ENCODE measurements around the gene UGT8. TPM values are rescaled to one million over a fixed set of nuclear protein-coding genes. Genes with fewer than 3 reads are reported as not detected.

The UGT8 gene, protein sequence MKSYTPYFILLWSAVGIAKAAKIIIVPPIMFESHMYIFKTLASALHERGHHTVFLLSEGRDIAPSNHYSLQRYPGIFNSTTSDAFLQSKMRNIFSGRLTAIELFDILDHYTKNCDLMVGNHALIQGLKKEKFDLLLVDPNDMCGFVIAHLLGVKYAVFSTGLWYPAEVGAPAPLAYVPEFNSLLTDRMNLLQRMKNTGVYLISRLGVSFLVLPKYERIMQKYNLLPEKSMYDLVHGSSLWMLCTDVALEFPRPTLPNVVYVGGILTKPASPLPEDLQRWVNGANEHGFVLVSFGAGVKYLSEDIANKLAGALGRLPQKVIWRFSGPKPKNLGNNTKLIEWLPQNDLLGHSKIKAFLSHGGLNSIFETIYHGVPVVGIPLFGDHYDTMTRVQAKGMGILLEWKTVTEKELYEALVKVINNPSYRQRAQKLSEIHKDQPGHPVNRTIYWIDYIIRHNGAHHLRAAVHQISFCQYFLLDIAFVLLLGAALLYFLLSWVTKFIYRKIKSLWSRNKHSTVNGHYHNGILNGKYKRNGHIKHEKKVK
- total RNA-seq, result 1 to 10 TPM in 3 of 4 donors, under 1 TPM in 1; 0.73 to 2.6 (median 1.7) TPM

DNA sequence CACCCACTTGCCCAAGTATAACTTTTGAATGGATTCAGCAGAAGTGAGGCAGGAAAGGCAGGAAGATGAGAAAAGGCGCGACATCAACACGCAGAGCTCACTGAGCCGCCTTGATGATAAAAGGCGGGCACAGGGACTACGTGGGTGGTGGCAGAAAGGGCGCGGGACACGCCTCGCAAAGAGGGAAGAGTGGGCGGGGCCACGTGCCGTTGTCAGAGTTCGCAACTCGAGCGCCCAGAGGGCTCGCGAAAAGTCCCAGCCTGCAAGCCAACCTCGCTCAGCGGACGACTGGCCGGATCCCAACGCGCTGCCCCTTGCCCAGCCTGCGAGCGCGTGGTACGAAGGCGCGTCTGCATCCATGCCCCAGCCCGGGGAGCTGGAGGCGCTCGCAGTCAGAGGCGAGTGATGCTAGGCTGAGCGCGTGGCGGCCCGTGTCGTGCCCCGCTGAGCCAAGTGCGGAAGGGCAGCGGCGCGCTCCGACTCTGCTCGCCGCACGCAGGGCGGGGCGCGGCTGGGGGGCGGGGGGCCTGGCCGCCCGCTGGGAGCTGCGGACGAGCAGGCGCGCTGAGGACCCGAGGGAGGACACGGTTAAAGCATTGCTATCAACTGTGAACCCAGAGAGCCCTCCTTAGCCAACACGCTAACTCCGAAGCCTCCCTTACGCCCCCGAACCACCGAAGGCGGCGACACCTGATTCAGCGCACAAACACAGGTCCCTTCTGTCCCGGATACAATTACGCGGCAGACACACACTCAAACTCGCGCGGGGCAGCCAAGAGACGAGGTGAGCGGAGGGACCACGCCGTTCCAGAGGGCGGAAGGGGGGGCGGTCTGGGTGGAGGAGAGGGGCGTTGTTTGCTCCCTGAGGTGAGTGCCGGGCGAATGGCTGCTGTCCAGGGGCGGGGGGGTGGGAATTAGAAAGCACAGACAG, at the start of gene UGT8:
Gene UGT8 (plus strand): TSS at position 617 of the 931 bp plus-strand sequence. CDS start 24,074 bp downstream, outside the sequence.
- H3K27ac ChIP-seq, result no peak within 1 kb of the TSS
- H3K4me3 ChIP-seq, result peak within 1 kb of the TSS; percentile 50
- TF ChIP-seq POLR2A (IDR thresholded peaks at IDR 0.05), result no peak
- TF ChIP-seq EP300 (IDR thresholded peaks at IDR 0.05), result no peak
- TF ChIP-seq, protein P1, sequence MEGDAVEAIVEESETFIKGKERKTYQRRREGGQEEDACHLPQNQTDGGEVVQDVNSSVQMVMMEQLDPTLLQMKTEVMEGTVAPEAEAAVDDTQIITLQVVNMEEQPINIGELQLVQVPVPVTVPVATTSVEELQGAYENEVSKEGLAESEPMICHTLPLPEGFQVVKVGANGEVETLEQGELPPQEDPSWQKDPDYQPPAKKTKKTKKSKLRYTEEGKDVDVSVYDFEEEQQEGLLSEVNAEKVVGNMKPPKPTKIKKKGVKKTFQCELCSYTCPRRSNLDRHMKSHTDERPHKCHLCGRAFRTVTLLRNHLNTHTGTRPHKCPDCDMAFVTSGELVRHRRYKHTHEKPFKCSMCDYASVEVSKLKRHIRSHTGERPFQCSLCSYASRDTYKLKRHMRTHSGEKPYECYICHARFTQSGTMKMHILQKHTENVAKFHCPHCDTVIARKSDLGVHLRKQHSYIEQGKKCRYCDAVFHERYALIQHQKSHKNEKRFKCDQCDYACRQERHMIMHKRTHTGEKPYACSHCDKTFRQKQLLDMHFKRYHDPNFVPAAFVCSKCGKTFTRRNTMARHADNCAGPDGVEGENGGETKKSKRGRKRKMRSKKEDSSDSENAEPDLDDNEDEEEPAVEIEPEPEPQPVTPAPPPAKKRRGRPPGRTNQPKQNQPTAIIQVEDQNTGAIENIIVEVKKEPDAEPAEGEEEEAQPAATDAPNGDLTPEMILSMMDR (IDR thresholded peaks at IDR 0.05), result no peak
- no peak for TF ChIP-seq POLR2AphosphoS5 (IDR thresholded peaks at IDR 0.05)
- H3K4me1 ChIP-seq, result peaks cover 22% of the 10 kb centered on the region
- no peaks in the 10 kb centered on the region for H3K9me3 ChIP-seq
- WGBS, result under 1% methylated on average over 61 of the region's 84 CpGs
- no peaks in the 10 kb centered on the region for H3K36me3 ChIP-seq
- peaks cover 38% of the 10 kb centered on the region for H3K27me3 ChIP-seq
- no peak for DNase-seq (ENCODE audit: low spot score in 2 of 2)

DNA sequence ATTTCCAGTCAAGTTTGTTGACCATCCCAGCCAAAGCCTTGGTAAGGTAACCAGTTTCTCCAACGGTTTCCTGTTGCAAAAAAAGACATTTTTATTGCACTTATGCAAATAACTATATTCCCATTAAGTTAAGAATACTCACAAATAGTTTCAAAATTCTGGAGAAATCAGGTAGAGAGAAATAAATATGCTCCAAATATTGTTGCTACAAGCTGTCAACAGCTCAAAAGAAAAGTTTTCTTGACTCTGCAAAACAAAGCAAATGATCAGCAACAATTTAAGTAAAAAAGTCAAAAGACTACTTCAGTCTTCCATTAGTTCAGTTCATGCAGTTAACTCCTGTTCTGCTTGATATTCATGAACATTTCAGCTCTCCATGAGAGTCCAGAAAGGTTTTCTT, 49.0 kb upstream of the UGT8 start:
- Histone ChIP-seq H3K4me3 (no peak overlapping the region), H3K27ac (no peak overlapping the region), H3K4me1 (no peaks in the 10 kb centered on the region), H3K36me3 (no peaks in the 10 kb centered on the region), H3K9me3 (no peaks in the 10 kb centered on the region), H3K27me3 (no peaks in the 10 kb centered on the region)
- no peak for DNase-seq (ENCODE audit: low spot score in 2 of 2)
- no peak for TF ChIP-seq EP300 (IDR thresholded peaks at IDR 0.05)
- TF ChIP-seq, protein P1 (IDR thresholded peaks at IDR 0.05), result no peak
- TF ChIP-seq POLR2A (IDR thresholded peaks at IDR 0.05), result no peak
- TF ChIP-seq POLR2AphosphoS5 (IDR thresholded peaks at IDR 0.05), result no peak
- 17% methylated on average over 1 of the region's 1 CpG for WGBS

DNA sequence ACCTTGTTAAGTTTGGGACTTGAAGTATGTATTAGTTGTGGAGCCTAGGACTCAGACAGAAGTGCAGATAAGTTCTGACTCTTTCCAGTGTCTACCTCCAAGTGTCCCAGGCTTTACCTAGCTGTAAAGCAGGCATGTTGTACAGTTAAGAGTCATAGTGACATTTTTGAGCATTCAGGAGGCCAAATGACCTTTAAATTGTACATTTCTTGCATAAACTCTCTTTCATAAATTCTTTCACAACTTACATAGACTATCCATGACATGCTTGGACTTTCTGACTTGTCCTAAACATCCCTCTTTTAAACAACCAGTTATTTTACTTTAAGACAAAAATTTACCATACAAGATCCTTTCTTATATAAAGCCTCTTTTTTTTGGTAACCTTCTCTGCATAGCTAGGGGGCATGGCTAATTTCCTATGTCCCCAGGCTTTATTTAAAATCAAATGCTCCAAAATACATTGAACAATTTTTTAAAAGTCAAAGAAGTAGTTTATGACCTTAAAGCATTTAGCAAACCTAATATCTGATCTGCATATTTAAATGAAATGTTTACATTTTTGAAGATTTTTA, 40.1 kb upstream of the UGT8 start:
- no peak for DNase-seq (ENCODE audit: low spot score in 2 of 2)
- Histone ChIP-seq H3K27me3 (no peaks in the 10 kb centered on the region), H3K4me3 (no peak overlapping the region), H3K27ac (no peak overlapping the region), H3K9me3 (no peaks in the 10 kb centered on the region), H3K36me3 (no peaks in the 10 kb centered on the region), H3K4me1 (no peaks in the 10 kb centered on the region)
- TF ChIP-seq POLR2A (IDR thresholded peaks at IDR 0.05), result no peak
- no peak for TF ChIP-seq POLR2AphosphoS5 (IDR thresholded peaks at IDR 0.05)
- TF ChIP-seq, protein P1 (IDR thresholded peaks at IDR 0.05), result no peak
- TF ChIP-seq EP300 (IDR thresholded peaks at IDR 0.05), result no peak

DNA sequence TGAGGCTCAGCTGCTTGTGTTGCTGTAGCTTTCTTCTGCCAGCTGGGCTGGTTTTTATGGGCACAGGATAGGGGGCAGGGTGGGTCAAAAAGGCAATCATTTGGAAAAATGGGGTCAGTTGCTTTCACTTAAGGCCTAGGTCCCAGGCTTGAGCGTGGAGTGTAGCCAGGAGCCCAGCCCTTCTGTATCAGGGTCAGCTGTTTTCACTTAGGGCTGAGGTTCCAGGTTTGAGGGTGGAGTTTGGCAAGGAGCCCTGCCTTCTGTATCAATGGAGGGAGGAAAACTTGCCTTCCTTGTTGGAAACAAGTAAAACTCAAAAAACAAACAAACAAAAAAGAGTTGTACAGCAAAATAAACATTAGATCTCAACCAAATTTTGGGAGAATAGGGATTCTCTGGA, 37.0 kb upstream of the UGT8 start:
- Histone ChIP-seq H3K4me1 (no peaks in the 10 kb centered on the region), H3K27me3 (no peaks in the 10 kb centered on the region), H3K9me3 (no peaks in the 10 kb centered on the region), H3K36me3 (no peaks in the 10 kb centered on the region), H3K27ac (no peak overlapping the region), H3K4me3 (no peak overlapping the region)
- TF ChIP-seq POLR2AphosphoS5 (IDR thresholded peaks at IDR 0.05), result no peak
- TF ChIP-seq POLR2A (IDR thresholded peaks at IDR 0.05), result no peak
- TF ChIP-seq EP300 (IDR thresholded peaks at IDR 0.05), result no peak
- TF ChIP-seq, protein P1 (IDR thresholded peaks at IDR 0.05), result no peak
- 57% methylated on average over 1 of the region's 1 CpG for WGBS
- DNase-seq (ENCODE audit: low spot score in 2 of 2), result no peak
